ENCODE data around the gene SNED1. TPM values are rescaled to one million over a fixed set of nuclear protein-coding genes. Genes with fewer than 3 reads are reported as not detected.

SNED1 gene
- total and polyA plus RNA-seq, 2 experiments from 2014 or later, result 1.5 to 2.8 TPM

- TF ChIP-seq ZNF462 (CRISPR knock-in tag; IDR thresholded peaks at IDR 0.05) (no peak), ETS1 (IDR thresholded peaks at IDR 0.05) (no peak), JUNB (IDR thresholded peaks at IDR 0.05; ENCODE audit: unreplicated experiment) (no peak), EZH2 (IDR thresholded peaks at IDR 0.05; ENCODE audit: low read depth, unreplicated experiment) (no peak)
These were observed 75.8 kb downstream of the SNED1 start (continued) for GRCh38 chr2:241074065-241074818.

- Histone ChIP-seq H3K36me3 (ENCODE audit: insufficient read depth) (no peaks in the 10 kb centered on the region), H3K4me3 (no peak overlapping the region), H2AFZ (no peak overlapping the region), H3K27ac (ENCODE audit: low read depth) (no peak overlapping the region), H3K79me2 (replicated peaks; ENCODE audit: insufficient read depth) (no peaks in the 10 kb centered on the region), H3K27me3 (ENCODE audit: insufficient read depth) (no peaks in the 10 kb centered on the region), H3K4me1 (ENCODE audit: insufficient read depth) (no peaks in the 10 kb centered on the region), H4K20me1 (replicated peaks; ENCODE audit: insufficient read depth) (no peaks in the 10 kb centered on the region), H3K9me2 (ENCODE audit: insufficient read depth) (no peaks in the 10 kb centered on the region), H3F3A (replicated peaks; ENCODE audit: low read depth) (no peaks in the 10 kb centered on the region), H3K4me2 (no peak overlapping the region)
- Mint-ChIP-seq H3K4me1 (peaks cover 4% of the 10 kb centered on the region), H3K36me3 (ENCODE audit: low read depth) (no peaks in the 10 kb centered on the region), H3K9me3 (no peaks in the 10 kb centered on the region), H3K27me3 (ENCODE audit: insufficient read depth, low read depth, poor library complexity) (peaks cover 15% of the 10 kb centered on the region), H3K4me3 (no peak overlapping the region), H3K27ac (no peak overlapping the region)
- DNase-seq (ENCODE audit: low spot score), result no peak
- ATAC-seq, result no peak
- TF ChIP-seq EZH2phosphoT487 (IDR thresholded peaks at IDR 0.05; ENCODE audit: unreplicated experiment), result no peak
- TF ChIP-seq CREB1 (CRISPR knock-in tag; IDR thresholded peaks at IDR 0.05; ENCODE audit: low read depth), result no peak
- no peak for TF ChIP-seq REST (IDR thresholded peaks at IDR 0.05; ENCODE audit: unreplicated experiment)
- no peak for TF ChIP-seq EZH2 (IDR thresholded peaks at IDR 0.05; ENCODE audit: low read depth, unreplicated experiment)
- no peak for TF ChIP-seq ZNF114 (CRISPR knock-in tag; IDR thresholded peaks at IDR 0.05)
- no peak for TF ChIP-seq JUNB (IDR thresholded peaks at IDR 0.05; ENCODE audit: unreplicated experiment)
- TF ChIP-seq STAT1 (IDR thresholded peaks at IDR 0.05; ENCODE audit: unreplicated experiment), result no peak
- no peak for TF ChIP-seq CTCF (conservative IDR thresholded peaks at IDR 0.05; ENCODE audit: low read depth in 2 of 2)
- TF ChIP-seq POLR2AphosphoS5 (IDR thresholded peaks at IDR 0.05; ENCODE audit: low read depth), result no peak
These were observed 76.6 kb downstream of the SNED1 start for GRCh38 chr2:241074901-241075540.

All from GM23338 (cell line).